ENCODE data around the gene SAMD13.

The SAMD13 gene

GRCh38 chr1:84301004-84301784 lies at the start of gene SAMD13:
TSS of gene SAMD13 (plus strand) at chr1:84301708. CDS start at chr1:84303235, 1,527 bp downstream.
- DNase-seq (ENCODE audit: low read depth in 1 of 2, low spot score in 1 of 2) = no peak

- no peak for DNase-seq (ENCODE audit: low read depth in 1 of 2, low spot score in 1 of 2)
Measured at GRCh38 chr1:84253036-84253435, 48.5 kb upstream of the SAMD13 start.

GRCh38 chr1:84253891-84254290 lies 47.6 kb upstream of the SAMD13 start:
- DNase-seq (ENCODE audit: low read depth in 1 of 2, low spot score in 1 of 2) = no peak

GRCh38 chr1:84254703-84255238 lies 46.7 kb upstream of the SAMD13 start:
- no peak for DNase-seq (ENCODE audit: low read depth in 1 of 2, low spot score in 1 of 2)

GRCh38 chr1:84255582-84255981 lies 45.9 kb upstream of the SAMD13 start:
- DNase-seq (ENCODE audit: low read depth in 1 of 2, low spot score in 1 of 2) = no peak

- no peak for DNase-seq (ENCODE audit: low read depth in 1 of 2, low spot score in 1 of 2)
Measured at GRCh38 chr1:84257617-84258016, 43.9 kb upstream of the SAMD13 start.

- DNase-seq (ENCODE audit: low read depth in 1 of 2, low spot score in 1 of 2) = no peak
Measured at GRCh38 chr1:84259376-84259775, 42.1 kb upstream of the SAMD13 start.

GRCh38 chr1:84259989-84260388 lies 41.5 kb upstream of the SAMD13 start:
- no peak for DNase-seq (ENCODE audit: low read depth in 1 of 2, low spot score in 1 of 2)

- no peak for DNase-seq (ENCODE audit: low read depth in 1 of 2, low spot score in 1 of 2)
Measured at GRCh38 chr1:84260852-84261518, 40.5 kb upstream of the SAMD13 start.

GRCh38 chr1:84264961-84265360 lies 36.5 kb upstream of the SAMD13 start:
- no peak for DNase-seq (ENCODE audit: low read depth in 1 of 2, low spot score in 1 of 2)

GRCh38 chr1:84265867-84266266 lies 35.6 kb upstream of the SAMD13 start:
- DNase-seq (ENCODE audit: low read depth in 1 of 2, low spot score in 1 of 2) = no peak

- no peak for DNase-seq (ENCODE audit: low read depth in 1 of 2, low spot score in 1 of 2)
Measured at GRCh38 chr1:84266748-84267147, 34.8 kb upstream of the SAMD13 start.

- DNase-seq (ENCODE audit: low read depth in 1 of 2, low spot score in 1 of 2) = no peak
Measured at GRCh38 chr1:84267476-84267875, 34.0 kb upstream of the SAMD13 start.

- DNase-seq (ENCODE audit: low read depth in 1 of 2, low spot score in 1 of 2) = no peak
Measured at GRCh38 chr1:84268346-84268745, 33.2 kb upstream of the SAMD13 start.

GRCh38 chr1:84269306-84269705 lies 32.2 kb upstream of the SAMD13 start:
- no peak for DNase-seq (ENCODE audit: low read depth in 1 of 2, low spot score in 1 of 2)

GRCh38 chr1:84271441-84272151 lies 29.9 kb upstream of the SAMD13 start:
- no peak for DNase-seq (ENCODE audit: low read depth in 1 of 2, low spot score in 1 of 2)

GRCh38 chr1:84272401-84272800 lies 29.1 kb upstream of the SAMD13 start:
- no peak for DNase-seq (ENCODE audit: low read depth in 1 of 2, low spot score in 1 of 2)

- DNase-seq (ENCODE audit: low read depth in 1 of 2, low spot score in 1 of 2) = no peak
Measured at GRCh38 chr1:84277343-84278059, 24.0 kb upstream of the SAMD13 start.

GRCh38 chr1:84278905-84279304 lies 22.6 kb upstream of the SAMD13 start:
- no peak for DNase-seq (ENCODE audit: low read depth in 1 of 2, low spot score in 1 of 2)

GRCh38 chr1:84280912-84281311 lies 20.6 kb upstream of the SAMD13 start:
- no peak for DNase-seq (ENCODE audit: low read depth in 1 of 2, low spot score in 1 of 2)

GRCh38 chr1:84282780-84283333 lies 18.7 kb upstream of the SAMD13 start:
- no peak for DNase-seq (ENCODE audit: low read depth in 1 of 2, low spot score in 1 of 2)
